HG03135 (cell line): ENCODE data around the gene LIPN.

Experiments
- ATAC-seq: cut with Tn5 transposase; IDR thresholded peaks from one replicate; pipeline ENCODE4 v1.9.1; 2021; ENCODE audit warnings: mild to moderate bottlenecking, moderate library complexity; ENCODE audit not compliant: unreplicated experiment

Gene LIPN

DNA sequence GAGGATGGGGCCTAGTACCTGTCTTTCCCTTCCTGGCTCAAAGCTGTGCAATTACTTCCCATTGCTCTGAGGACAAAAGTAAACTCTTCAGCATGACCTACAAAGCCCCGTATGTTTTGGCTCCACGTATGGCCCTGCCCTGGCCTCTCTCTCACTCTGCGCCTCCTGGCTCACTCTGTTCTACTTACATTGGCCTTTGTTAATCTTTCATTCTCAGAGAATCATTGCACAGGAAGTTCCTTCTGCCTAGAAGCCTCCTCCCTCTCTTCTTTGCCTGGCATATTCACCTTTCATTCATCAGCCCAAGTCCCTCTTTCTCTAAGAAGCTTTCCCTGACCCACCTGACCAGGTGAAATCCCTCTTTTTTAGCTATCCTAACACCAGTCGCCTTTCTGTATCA, 66.6 kb downstream of the LIPN start:
- no peak for ATAC-seq

DNA sequence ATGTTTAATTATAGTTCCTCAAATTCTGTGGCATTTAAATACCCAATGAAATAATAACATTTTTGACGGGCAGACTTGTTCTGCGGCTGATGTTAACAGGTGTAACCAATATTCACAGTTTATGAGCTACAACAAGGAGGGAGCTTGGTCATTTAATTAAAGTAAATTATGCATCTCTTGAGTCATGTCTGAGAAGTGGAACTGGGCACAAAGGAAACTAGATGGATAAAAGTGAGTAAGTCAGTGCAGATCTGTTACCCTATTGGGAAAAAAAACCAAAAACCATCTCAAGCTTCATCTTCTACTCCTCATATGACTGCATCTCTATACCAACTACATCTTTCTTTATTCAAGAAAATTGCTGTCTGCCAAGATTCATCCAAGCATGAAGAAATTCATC, 67.9 kb downstream of the LIPN start:
- ATAC-seq, result no peak

DNA sequence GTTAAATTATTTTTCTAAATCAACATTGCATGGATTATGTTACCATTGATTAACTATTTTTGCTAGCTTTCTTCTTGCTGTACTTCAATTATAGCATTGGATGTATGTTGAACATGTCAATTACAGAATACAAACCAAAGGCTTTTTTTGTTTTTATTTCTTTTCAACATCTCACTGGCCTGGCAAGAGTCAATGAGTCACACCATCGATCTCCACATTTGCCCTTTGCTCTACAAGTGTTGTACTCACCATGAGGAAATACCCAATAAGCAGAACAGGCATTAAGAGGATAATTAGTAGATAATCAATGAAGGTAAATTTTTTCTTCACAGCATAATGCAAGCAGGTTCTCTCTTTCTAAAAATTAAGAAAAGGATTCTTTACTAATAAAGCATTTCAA, 68.5 kb downstream of the LIPN start:
- ATAC-seq, result no peak
